ENCODE data around the gene PAGR1. TPM values are rescaled to one million over a fixed set of nuclear protein-coding genes. Genes with fewer than 3 reads are reported as not detected.

PAGR1 gene
- total and polyA plus RNA-seq, 2 of the 13 experiments (the other 11 are each of a cell fraction or from before 2014, with no cell fraction given), result 9.8 to 66.4 TPM

GRCh38 chr16:29815793-29816693 lies at the start of gene PAGR1 (continued):
- no peak for TF ChIP-seq ZNF740 (CRISPR knock-in tag; IDR thresholded peaks at IDR 0.05)
- TF ChIP-seq MATR3 (CRISPR knock-in tag; IDR thresholded peaks at IDR 0.05), result no peak
- peak; percentile 40; the same call in 1 of the 2 replicates for TF ChIP-seq ZNF609 (CRISPR knock-in tag; IDR thresholded peaks at IDR 0.05; ENCODE audit: borderline replicate concordance)
- peak; percentile 93 for TF ChIP-seq ZNF280D (CRISPR knock-in tag; IDR thresholded peaks at IDR 0.05)
- TF ChIP-seq ZNF30 (CRISPR knock-in tag; IDR thresholded peaks at IDR 0.05), result no peak
- no peak for TF ChIP-seq RFX3 (CRISPR knock-in tag; IDR thresholded peaks at IDR 0.05)
- peak; percentile 95 for TF ChIP-seq ELF1 (CRISPR knock-in tag; IDR thresholded peaks at IDR 0.05)
- peak; percentile 96 for TF ChIP-seq ZNF407 (CRISPR knock-in tag; IDR thresholded peaks at IDR 0.05; ENCODE audit: not compliant biosample characterization)
- 0 out of 2 replicates have a peak, but pooled peaks have one; percentile 69 for TF ChIP-seq TSC22D2 (CRISPR knock-in tag; IDR thresholded peaks at IDR 0.05; ENCODE audit: borderline replicate concordance)
- no peak for TF ChIP-seq GTF2F1 (IDR thresholded peaks at IDR 0.05; ENCODE audit: low read length)

Data from HepG2 (cell line).